Right atrium auricular region (tissue), 2 donors: Measurements from ENCODE around the gene ATRN. TPM values are rescaled to one million over a fixed set of nuclear protein-coding genes. Genes with fewer than 3 reads are reported as not detected.
A peak's percentile ranks its signal among the peaks of the same experiment; 100 is the strongest.

Source experiments
- DNase-seq: peaks from one replicate; pipeline ENCODE4 v3.0.0-alpha.2; 2019; ENCODE audit warnings: low spot score
- H3K27ac ChIP-seq, 2 donors: fragments of 200-600 bp; sonication (generic); 1 replicate in 1 of 2; 2 replicates in 1 of 2; pipeline ENCODE4 v1.5.1; 2016 to 2019
- H3K27me3 ChIP-seq, 2 donors: fragments of 200-600 bp; sonication (generic); one replicate each; pipeline versions ENCODE4 v1.5.1 to v1.6.0; 2017 to 2019
- H3K36me3 ChIP-seq: fragments of 200-600 bp; sonication (generic); one replicate; pipeline ENCODE4 v1.5.1; 2016
- H3K4me1 ChIP-seq, 2 donors: fragments of 200-600 bp; sonication (generic); one replicate each; pipeline versions ENCODE4 v1.5.1 to v1.6.0; 2017 to 2019
- H3K4me3 ChIP-seq, 2 donors: fragments of 200-600 bp; sonication (generic); 1 replicate in 1 of 2; 2 replicates in 1 of 2; pipeline ENCODE4 v1.5.1; 2017 to 2019; ENCODE audit warnings: mild to moderate bottlenecking in 1 of 2, moderate library complexity in 1 of 2
- H3K9me3 ChIP-seq, 2 donors: fragments of 200-600 bp; sonication (generic); one replicate each; pipeline ENCODE4 v1.5.1; 2019
- total RNA-seq, 2 donors: library from RNA; depleted of rRNA; stranded (reverse); fragments of >200 nt; gene quantifications; one replicate each; pipeline ENCODE4 v1.1.0, GENCODE V29; 2016
- TF ChIP-seq, protein P1 (sequence below), 2 donors: fragments of 200-600 bp; sonication (generic); IDR thresholded peaks; one replicate each; pipeline ENCODE4 v1.5.1; 2019; ENCODE audit warnings: antibody characterized with exemption in 2 of 2

ATRN gene
- total RNA-seq, 2 donors from 2014 or later: 22.5 to 28.1 TPM

DNA sequence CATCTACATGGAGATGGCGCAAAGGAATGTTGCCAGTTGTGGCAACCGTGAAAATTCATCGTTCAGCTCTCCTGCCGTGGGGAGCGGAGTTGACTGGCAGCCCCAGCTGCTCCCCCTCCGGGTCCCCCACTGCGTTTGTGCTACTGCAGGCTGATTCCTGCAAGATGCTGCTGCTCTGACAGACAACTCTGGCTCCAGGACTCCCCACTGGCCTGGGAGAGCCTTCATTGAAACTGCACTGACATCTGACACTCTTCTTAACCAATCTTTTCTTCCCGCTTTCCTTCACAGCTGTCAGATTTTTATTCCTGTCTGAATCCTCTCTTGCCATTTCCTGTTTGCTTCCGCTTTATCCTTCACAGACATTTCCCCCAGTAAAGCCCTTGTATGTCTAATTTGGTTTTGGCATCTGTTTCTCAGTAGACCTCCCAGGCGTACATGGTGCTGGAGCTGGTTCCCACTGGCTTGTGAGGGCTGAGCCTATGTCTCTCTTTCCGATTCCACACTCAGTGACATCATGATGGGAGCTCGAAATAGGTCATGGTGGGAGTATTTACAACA lies 9.5 kb upstream of the ATRN start:
- no peak overlapping the region for H3K4me3 ChIP-seq
- H3K27me3 ChIP-seq: no peaks in the 10 kb centered on the region
- DNase-seq: no peak
- H3K9me3 ChIP-seq: no peaks in the 10 kb centered on the region
- TF ChIP-seq, protein P1, sequence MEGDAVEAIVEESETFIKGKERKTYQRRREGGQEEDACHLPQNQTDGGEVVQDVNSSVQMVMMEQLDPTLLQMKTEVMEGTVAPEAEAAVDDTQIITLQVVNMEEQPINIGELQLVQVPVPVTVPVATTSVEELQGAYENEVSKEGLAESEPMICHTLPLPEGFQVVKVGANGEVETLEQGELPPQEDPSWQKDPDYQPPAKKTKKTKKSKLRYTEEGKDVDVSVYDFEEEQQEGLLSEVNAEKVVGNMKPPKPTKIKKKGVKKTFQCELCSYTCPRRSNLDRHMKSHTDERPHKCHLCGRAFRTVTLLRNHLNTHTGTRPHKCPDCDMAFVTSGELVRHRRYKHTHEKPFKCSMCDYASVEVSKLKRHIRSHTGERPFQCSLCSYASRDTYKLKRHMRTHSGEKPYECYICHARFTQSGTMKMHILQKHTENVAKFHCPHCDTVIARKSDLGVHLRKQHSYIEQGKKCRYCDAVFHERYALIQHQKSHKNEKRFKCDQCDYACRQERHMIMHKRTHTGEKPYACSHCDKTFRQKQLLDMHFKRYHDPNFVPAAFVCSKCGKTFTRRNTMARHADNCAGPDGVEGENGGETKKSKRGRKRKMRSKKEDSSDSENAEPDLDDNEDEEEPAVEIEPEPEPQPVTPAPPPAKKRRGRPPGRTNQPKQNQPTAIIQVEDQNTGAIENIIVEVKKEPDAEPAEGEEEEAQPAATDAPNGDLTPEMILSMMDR (IDR thresholded peaks at IDR 0.05): no peak
- H3K36me3 ChIP-seq: no peaks in the 10 kb centered on the region
- H3K4me1 ChIP-seq: no peaks in the 10 kb centered on the region
- no peak overlapping the region for H3K27ac ChIP-seq

DNA sequence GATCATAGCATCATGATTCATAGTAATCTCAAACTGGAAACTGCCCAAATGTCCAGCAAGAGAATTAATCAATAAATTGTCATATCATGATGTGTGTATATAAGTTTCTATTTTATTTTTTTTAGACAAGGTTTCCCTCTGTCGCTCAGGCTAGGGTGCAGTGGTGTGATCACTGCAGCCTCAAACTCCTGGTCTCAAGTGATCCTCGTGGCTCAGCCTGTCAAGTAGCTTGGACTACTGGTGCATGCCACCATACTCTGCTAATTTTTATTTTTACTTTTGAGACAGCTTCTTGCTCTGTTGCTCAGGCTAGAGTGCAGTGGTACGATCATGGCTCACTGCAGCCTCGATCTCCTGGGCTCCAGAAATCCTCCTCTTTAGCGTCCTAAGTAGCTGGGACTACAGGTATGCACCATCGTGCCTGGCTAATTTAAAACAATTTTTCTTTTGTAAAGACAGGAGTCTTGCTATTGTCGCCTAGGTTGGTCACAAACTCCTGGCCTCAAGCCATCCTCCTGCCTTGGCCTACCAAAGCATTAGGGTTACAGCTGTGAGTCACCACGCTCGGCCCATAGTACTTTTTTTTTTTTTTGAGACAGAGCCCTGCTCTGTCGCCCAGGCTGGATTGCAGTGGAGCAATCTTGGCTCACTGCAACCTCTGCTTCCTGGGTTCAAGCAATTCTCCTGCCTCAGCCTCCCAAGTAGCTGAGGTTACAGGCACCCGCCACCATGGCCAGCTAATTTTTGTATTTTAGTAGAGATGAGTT lies 8.7 kb upstream of the ATRN start:
- TF ChIP-seq, protein P1 (IDR thresholded peaks at IDR 0.05): no peak
- H3K27ac ChIP-seq: no peak overlapping the region
- H3K4me1 ChIP-seq: no peaks in the 10 kb centered on the region
- no peak overlapping the region for H3K4me3 ChIP-seq
- no peak for DNase-seq
- H3K36me3 ChIP-seq: no peaks in the 10 kb centered on the region
- H3K27me3 ChIP-seq: no peaks in the 10 kb centered on the region
- H3K9me3 ChIP-seq: no peaks in the 10 kb centered on the region

DNA sequence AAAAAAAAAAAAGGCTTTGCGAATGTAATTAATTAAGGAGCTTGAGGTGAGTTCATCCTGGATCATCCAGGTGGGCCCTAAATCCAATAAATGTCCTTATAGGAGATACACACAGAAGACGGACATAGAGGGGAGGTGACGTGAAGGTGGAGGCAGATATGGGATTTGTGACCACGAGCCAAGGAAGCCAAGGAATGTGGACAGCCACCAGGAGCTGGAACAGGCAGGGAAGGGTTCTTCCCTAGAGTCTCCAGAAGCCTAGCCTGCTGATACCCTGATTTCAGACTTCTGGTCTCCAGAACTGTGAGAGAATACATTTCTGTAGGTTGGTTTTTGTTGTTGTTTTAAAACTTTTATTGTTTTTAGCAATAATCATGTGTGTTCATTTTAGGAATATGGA lies 6.7 kb upstream of the ATRN start:
- no peaks in the 10 kb centered on the region for H3K4me1 ChIP-seq
- H3K27me3 ChIP-seq: no peaks in the 10 kb centered on the region
- no peaks in the 10 kb centered on the region for H3K36me3 ChIP-seq
- H3K4me3 ChIP-seq: no peak overlapping the region
- H3K27ac ChIP-seq: no peak overlapping the region
- no peak for DNase-seq
- TF ChIP-seq, protein P1 (IDR thresholded peaks at IDR 0.05): no peak
- H3K9me3 ChIP-seq: no peaks in the 10 kb centered on the region

DNA sequence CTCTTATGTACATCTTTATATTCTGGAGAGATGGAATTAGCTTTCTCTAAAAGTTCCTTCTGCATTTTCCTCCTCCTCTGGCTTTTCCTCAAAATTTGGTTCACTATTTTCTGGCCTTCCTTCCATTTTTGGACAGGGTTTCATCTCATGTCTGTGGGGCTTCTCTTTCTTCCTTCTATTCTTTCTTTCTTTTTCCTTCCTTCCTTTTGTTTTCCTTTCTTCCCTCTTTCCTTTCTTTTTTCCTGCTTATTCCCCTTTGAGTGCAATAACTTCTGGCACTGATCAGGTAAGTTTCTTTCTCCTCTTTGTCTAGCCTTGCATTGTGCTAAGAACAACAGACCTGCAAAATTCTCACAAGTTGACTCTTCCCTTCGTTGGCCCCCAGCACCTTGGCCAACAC lies 5.5 kb upstream of the ATRN start:
- H3K27me3 ChIP-seq: no peaks in the 10 kb centered on the region
- peaks cover 0 to 5% of the 10 kb centered on the region in 2 donors for H3K4me1 ChIP-seq
- peak; percentile 11 for DNase-seq
- no peak overlapping the region for H3K27ac ChIP-seq
- no peaks in the 10 kb centered on the region for H3K36me3 ChIP-seq
- H3K9me3 ChIP-seq: no peaks in the 10 kb centered on the region
- TF ChIP-seq, protein P1 (IDR thresholded peaks at IDR 0.05): no peak
- no peak overlapping the region for H3K4me3 ChIP-seq

DNA sequence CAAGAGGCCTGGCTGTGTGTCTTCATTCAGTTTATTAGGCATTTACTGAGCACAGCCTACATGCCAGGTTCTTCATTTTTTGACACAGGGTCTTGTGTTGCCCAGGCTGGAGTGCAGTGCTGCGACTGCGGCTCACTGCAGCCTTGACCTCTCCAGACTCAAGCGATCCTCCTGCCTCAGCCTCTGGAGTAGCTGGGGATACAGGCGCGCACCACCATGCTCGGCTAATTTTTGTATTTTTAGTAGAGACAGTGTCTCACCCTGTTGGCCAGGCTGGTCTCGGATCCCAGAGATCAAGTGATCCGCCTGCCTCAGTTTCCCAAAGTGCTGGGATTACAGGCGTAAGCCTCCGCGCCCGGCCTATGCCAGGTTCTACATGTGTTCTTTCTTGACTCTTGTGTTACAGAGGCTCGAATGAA lies 601 bp upstream of the ATRN start:
- TF ChIP-seq, protein P1 (IDR thresholded peaks at IDR 0.05): no peak
- no peaks in the 10 kb centered on the region for H3K36me3 ChIP-seq

More for the DNA sequence above, 601 bp upstream of the ATRN start:
- Histone ChIP-seq H3K4me1 (peaks cover 0 to 36% of the 10 kb centered on the region in 2 donors), H3K9me3 (no peaks in the 10 kb centered on the region), H3K4me3 (peak overlapping the region; percentile 95 to 99), H3K27ac (peak overlapping the region; percentile 85 to 91), H3K27me3 (no peaks in the 10 kb centered on the region)
- DNase-seq: no peak
